Astrocyte (in vitro differentiated cells and primary cell): ENCODE results near the gene CHL1. TPM values are rescaled to one million over a fixed set of nuclear protein-coding genes. Genes with fewer than 3 reads are reported as not detected.

Experiments
- DNase-seq: peaks from one replicate; pipeline ENCODE4 v3.0.0-alpha.2; 2010; ENCODE audit warnings: low read depth
- FAIRE-seq: peaks from 2 replicates; lab custom pipeline; 2011; peaks lifted over from hg19 to GRCh38; lab: Jason Lieb, UNC
- H2AFZ ChIP-seq: 2 replicates; pipeline ENCODE4 v1.6.0; 2012; ENCODE audit warnings: low read depth, low read length, inconsistent platforms
- H3K27ac ChIP-seq: 2 replicates; pipeline ENCODE4 v1.5.1; 2011; ENCODE audit warnings: low read depth, low read length, inconsistent platforms
- H3K27me3 ChIP-seq: 2 replicates; pipeline ENCODE4 v1.6.0; 2011; ENCODE audit warnings: low read length, inconsistent platforms; ENCODE audit not compliant: insufficient read depth
- H3K36me3 ChIP-seq: 2 replicates; pipeline ENCODE4 v1.5.1; 2011; ENCODE audit warnings: low read length, inconsistent platforms; ENCODE audit not compliant: insufficient read depth
- H3K4me1 ChIP-seq: 2 replicates; pipeline ENCODE4 v1.5.1; 2011; ENCODE audit warnings: low read length, inconsistent platforms; ENCODE audit not compliant: insufficient read depth
- H3K4me2 ChIP-seq: 2 replicates; pipeline ENCODE4 v1.6.0; 2012; ENCODE audit warnings: low read length, inconsistent platforms
- H3K4me3 ChIP-seq: 2 replicates; pipeline ENCODE4 v1.5.1; 2011; ENCODE audit warnings: low read depth, mild to moderate bottlenecking, low read length, inconsistent platforms; ENCODE audit not compliant: insufficient read depth
- H3K79me2 ChIP-seq: 2 replicates; pipeline ENCODE4 v1.6.0; 2012; ENCODE audit warnings: mild to moderate bottlenecking, low read length, inconsistent platforms; ENCODE audit not compliant: insufficient read depth
- H3K9ac ChIP-seq: 2 replicates; pipeline ENCODE4 v1.6.0; 2012; ENCODE audit warnings: mild to moderate bottlenecking, low read length, inconsistent platforms
- H3K9me3 ChIP-seq: 2 replicates; pipeline ENCODE4 v1.5.1; 2012; ENCODE audit warnings: low read depth, mild to moderate bottlenecking, low read length, inconsistent platforms; ENCODE audit not compliant: insufficient read depth
- H4K20me1 ChIP-seq: 2 replicates; pipeline ENCODE4 v1.6.0; 2012; ENCODE audit warnings: low read length, inconsistent platforms; ENCODE audit not compliant: insufficient read depth
- H3K27ac Mint-ChIP-seq: one replicate; pipeline ENCODE4 v1.8.0; 2021; ENCODE audit warnings: mild to moderate bottlenecking, mixed read lengths; ENCODE audit not compliant: unreplicated experiment
- H3K27me3 Mint-ChIP-seq: one replicate; pipeline ENCODE4 v1.8.0; 2021; ENCODE audit warnings: low read depth, mixed read lengths; ENCODE audit not compliant: unreplicated experiment
- H3K36me3 Mint-ChIP-seq: one replicate; pipeline ENCODE4 v1.8.0; 2021; ENCODE audit warnings: low read depth, mixed read lengths; ENCODE audit not compliant: unreplicated experiment
- H3K4me1 Mint-ChIP-seq: one replicate; pipeline ENCODE4 v1.8.0; 2021; ENCODE audit warnings: low read depth, mixed read lengths; ENCODE audit not compliant: unreplicated experiment
- H3K4me3 Mint-ChIP-seq: one replicate; pipeline ENCODE4 v1.8.0; 2021; ENCODE audit warnings: mild to moderate bottlenecking, moderate library complexity, mixed read lengths; ENCODE audit not compliant: unreplicated experiment
- H3K9me3 Mint-ChIP-seq: one replicate; pipeline ENCODE4 v1.8.0; 2021; ENCODE audit warnings: mild to moderate bottlenecking, mixed read lengths; ENCODE audit not compliant: unreplicated experiment
- EZH2 ChIP-seq: IDR thresholded peaks from 2 replicates; pipeline ENCODE4 v1.6.1; 2012; ENCODE audit warnings: mild to moderate bottlenecking, low read length, inconsistent platforms; ENCODE audit not compliant: insufficient read depth
- total RNA-seq: library from RNA; stranded (reverse); gene quantifications from 2 replicates; pipeline ENCODE4 v1.2.1, GENCODE V29; 2021
- TF ChIP-seq, protein P1 (sequence below): IDR thresholded peaks from 2 replicates; pipeline ENCODE4 v1.5.1; 2011; ENCODE audit warnings: low read depth, mild to moderate bottlenecking, inconsistent platforms, low read length, moderate library complexity; ENCODE audit not compliant: insufficient read depth

The CHL1 gene
- total RNA-seq, 1 donor from 2014 or later: not detected

DNA sequence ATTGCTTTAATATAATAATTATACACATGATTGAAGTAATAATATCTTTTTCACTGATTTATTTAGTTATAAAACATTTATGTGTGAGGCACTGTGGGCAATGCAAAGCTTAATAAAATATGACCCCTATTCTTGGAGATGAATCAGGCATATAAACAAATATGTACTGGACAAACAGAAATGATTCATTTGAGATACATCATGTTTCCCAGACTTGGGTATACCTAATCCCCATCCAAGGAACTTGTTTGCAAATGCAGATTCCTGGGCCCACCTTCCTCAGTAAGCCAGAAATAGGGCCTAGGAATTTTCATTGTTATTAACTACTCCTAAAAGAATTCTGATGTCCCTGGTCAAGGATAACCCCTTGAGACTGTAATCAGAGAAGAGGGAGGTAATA is 184.2 kb downstream of the CHL1 start:
- Histone ChIP-seq H3K4me1 (no peaks in the 10 kb centered on the region), H4K20me1 (no peaks in the 10 kb centered on the region), H3K79me2 (no peaks in the 10 kb centered on the region), H3K9ac (no peak overlapping the region), H3K27ac (no peak overlapping the region), H3K4me2 (no peak overlapping the region), H2AFZ (no peak overlapping the region), H3K4me3 (no peak overlapping the region), H3K9me3 (no peaks in the 10 kb centered on the region), H3K36me3 (no peaks in the 10 kb centered on the region), H3K27me3 (no peaks in the 10 kb centered on the region)
- Mint-ChIP-seq H3K27me3 (no peaks in the 10 kb centered on the region), H3K27ac (no peak overlapping the region), H3K9me3 (peaks cover 2% of the 10 kb centered on the region), H3K36me3 (no peaks in the 10 kb centered on the region), H3K4me3 (no peak overlapping the region), H3K4me1 (no peaks in the 10 kb centered on the region)
- TF ChIP-seq, protein P1, sequence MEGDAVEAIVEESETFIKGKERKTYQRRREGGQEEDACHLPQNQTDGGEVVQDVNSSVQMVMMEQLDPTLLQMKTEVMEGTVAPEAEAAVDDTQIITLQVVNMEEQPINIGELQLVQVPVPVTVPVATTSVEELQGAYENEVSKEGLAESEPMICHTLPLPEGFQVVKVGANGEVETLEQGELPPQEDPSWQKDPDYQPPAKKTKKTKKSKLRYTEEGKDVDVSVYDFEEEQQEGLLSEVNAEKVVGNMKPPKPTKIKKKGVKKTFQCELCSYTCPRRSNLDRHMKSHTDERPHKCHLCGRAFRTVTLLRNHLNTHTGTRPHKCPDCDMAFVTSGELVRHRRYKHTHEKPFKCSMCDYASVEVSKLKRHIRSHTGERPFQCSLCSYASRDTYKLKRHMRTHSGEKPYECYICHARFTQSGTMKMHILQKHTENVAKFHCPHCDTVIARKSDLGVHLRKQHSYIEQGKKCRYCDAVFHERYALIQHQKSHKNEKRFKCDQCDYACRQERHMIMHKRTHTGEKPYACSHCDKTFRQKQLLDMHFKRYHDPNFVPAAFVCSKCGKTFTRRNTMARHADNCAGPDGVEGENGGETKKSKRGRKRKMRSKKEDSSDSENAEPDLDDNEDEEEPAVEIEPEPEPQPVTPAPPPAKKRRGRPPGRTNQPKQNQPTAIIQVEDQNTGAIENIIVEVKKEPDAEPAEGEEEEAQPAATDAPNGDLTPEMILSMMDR: no peak
- FAIRE-seq (no peak), DNase-seq (no peak)

DNA sequence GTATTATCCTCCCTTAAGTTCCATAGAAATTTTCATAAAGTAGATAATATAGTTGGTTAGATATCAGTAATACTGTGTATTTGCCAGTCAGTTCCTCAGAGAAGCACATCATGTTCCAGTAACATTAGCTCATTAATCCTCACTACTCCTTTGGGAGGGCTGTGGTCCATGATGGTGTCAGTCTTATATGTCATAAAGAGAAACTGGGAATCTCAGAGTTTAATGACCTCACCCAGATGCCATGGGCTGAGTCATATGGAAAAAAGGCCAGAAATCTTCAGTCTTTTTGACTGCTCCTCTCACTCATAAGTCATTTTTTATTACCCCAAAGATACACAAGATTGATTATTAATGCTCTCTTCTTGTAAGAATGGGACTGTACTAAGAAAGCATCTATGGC is 188.6 kb downstream of the CHL1 start:
- DNase-seq (no peak), FAIRE-seq (no peak)
- Histone ChIP-seq H3K27me3 (no peaks in the 10 kb centered on the region), H3K4me3 (no peak overlapping the region), H3K9ac (no peak overlapping the region), H3K79me2 (no peaks in the 10 kb centered on the region), H3K36me3 (no peaks in the 10 kb centered on the region), H3K27ac (no peak overlapping the region), H3K9me3 (no peaks in the 10 kb centered on the region), H2AFZ (no peak overlapping the region), H4K20me1 (no peaks in the 10 kb centered on the region), H3K4me2 (no peak overlapping the region), H3K4me1 (no peaks in the 10 kb centered on the region)
- TF ChIP-seq EZH2: no peak
- TF ChIP-seq, protein P1: no peak
- Mint-ChIP-seq H3K9me3 (no peaks in the 10 kb centered on the region), H3K4me3 (no peak overlapping the region), H3K36me3 (no peaks in the 10 kb centered on the region), H3K27me3 (no peaks in the 10 kb centered on the region), H3K4me1 (no peaks in the 10 kb centered on the region), H3K27ac (no peak overlapping the region)

DNA sequence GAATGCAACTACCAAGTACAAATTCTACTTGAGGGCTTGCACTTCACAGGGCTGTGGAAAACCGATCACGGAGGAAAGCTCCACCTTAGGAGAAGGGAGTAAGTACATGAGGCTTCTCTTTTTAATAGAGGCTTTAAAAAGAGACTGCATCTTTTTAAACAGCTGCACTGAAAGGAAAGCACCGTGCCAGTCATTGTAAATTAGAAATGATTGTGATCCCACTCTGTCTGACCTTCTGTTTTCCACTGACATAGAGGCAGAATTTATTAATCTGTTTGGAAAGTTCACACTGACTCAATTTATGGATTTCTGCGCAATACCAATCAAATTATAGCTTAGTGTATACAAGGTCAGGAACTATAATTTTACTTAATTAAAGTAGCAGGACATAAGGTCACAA is 198.2 kb downstream of the CHL1 start:
- H3K4me3 ChIP-seq: no peak overlapping the region
- H3K27me3 ChIP-seq: no peaks in the 10 kb centered on the region
- no peak overlapping the region for H3K4me3 Mint-ChIP-seq
- H3K27ac Mint-ChIP-seq: no peak overlapping the region
- H3K9me3 ChIP-seq: no peaks in the 10 kb centered on the region
- H3K79me2 ChIP-seq: no peaks in the 10 kb centered on the region
- FAIRE-seq (no peak), DNase-seq (no peak)
- no peaks in the 10 kb centered on the region for H4K20me1 ChIP-seq
- no peaks in the 10 kb centered on the region for H3K4me1 ChIP-seq
- TF ChIP-seq, protein P1: no peak
- no peak for TF ChIP-seq EZH2
- H3K36me3 ChIP-seq: no peaks in the 10 kb centered on the region
- H2AFZ ChIP-seq: no peak overlapping the region
- no peak overlapping the region for H3K27ac ChIP-seq
- no peaks in the 10 kb centered on the region for H3K27me3 Mint-ChIP-seq
- no peaks in the 10 kb centered on the region for H3K36me3 Mint-ChIP-seq
- no peaks in the 10 kb centered on the region for H3K4me1 Mint-ChIP-seq
- H3K9me3 Mint-ChIP-seq: peaks cover 6% of the 10 kb centered on the region
- H3K4me2 ChIP-seq: no peak overlapping the region
- H3K9ac ChIP-seq: no peak overlapping the region
